Melanocyte of skin (primary cell): Measurements from ENCODE around the gene RBM24. TPM values are rescaled to one million over a fixed set of nuclear protein-coding genes. Genes with fewer than 3 reads are reported as not detected.

Experiments
- total RNA-seq, 2 donors: library from RNA; depleted of rRNA; stranded (reverse); fragments of >200 nt; gene quantifications; 2 replicates each; pipeline ENCODE4 v1.2.3, GENCODE V29; 2012

RBM24 gene
- not detected for total RNA-seq

GRCh38 chr6:17281100-17281496 is at the start of gene RBM24:
Gene RBM24 (plus strand): TSS chr6:17281361. CDS start chr6:17281582, 221 bp downstream.

Other genes starting within 250 kb of the RBM24 start
- not detected for gene STMND1, start 179.3 kb upstream of the RBM24 start, total RNA-seq
- 1 to 10 TPM; 6.2 to 6.3 TPM for gene CAP2, start 112.2 kb downstream of the RBM24 start, total RNA-seq